GM12875 (cell line): Measurements from ENCODE around the gene DHX30.

Source experiments
- H3K4me3 ChIP-seq: one replicate; pipeline ENCODE4 v1.5.1; 2011; ENCODE audit warnings: low read depth, low read length, control low read depth
- CTCF ChIP-seq: IDR thresholded peaks from 2 replicates; pipeline ENCODE4 v1.5.1; 2011; ENCODE audit warnings: low read depth, mild to moderate bottlenecking, control low read depth, inconsistent platforms, low read length, moderate library complexity, borderline replicate concordance; ENCODE audit not compliant: insufficient read depth

Gene DHX30

GRCh38 chr3:47888986-47889757 lies 86.2 kb downstream of the DHX30 start:
- no peak overlapping the region for H3K4me3 ChIP-seq
- TF ChIP-seq CTCF, result no peak

- no peak overlapping the region for H3K4me3 ChIP-seq
- no peak for TF ChIP-seq CTCF
These were observed 87.3 kb downstream of the DHX30 start for GRCh38 chr3:47890126-47890827.

DNA sequence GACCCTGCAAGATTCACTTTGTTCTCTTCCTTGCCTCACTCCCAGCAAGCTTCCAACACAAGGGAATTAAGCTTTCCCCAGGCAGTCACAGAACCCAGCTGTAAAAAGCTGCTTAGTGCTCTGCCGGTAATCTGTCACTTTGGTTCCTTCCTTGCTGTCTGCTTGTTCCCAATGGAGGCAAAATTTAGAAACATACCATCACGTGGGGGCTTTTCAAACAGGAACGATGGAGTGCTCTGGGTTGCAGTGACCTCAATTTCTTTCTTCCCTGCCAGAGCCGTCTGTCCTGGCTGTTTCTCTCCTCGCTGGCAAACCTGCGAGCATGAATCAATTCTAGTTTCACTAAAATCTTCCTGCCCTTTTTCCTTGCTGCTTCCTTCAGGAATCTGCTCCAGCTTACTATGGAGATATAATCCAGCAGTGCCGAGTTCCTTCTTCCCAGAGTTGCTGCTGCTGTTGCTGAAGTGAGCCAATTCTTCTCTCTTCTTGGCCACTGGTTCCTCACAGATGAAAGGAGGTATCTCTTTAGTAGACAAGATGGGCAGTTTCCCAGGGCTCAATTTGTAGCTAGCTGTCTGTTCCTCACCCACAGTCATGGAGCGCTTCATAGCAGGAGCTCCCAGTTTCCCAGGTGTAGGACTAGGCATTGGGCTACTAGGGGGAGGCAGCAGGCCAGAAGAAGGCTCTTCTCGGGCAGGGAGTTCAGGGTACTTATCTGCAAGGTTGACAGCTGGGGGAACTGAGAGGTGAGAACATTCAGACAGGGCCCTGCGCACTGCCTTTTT lies 88.1 kb downstream of the DHX30 start:
- no peak for TF ChIP-seq CTCF
- no peak overlapping the region for H3K4me3 ChIP-seq

- no peak overlapping the region for H3K4me3 ChIP-seq
- no peak for TF ChIP-seq CTCF
These were observed 88.7 kb downstream of the DHX30 start for GRCh38 chr3:47891613-47892005.

- no peak overlapping the region for H3K4me3 ChIP-seq
- TF ChIP-seq CTCF, result no peak
These were observed 89.5 kb downstream of the DHX30 start for GRCh38 chr3:47892286-47893040.

GRCh38 chr3:47895241-47895640 lies 92.3 kb downstream of the DHX30 start:
- no peak overlapping the region for H3K4me3 ChIP-seq
- no peak for TF ChIP-seq CTCF
